Measurements from ENCODE around the gene GABRG3.

DNA sequence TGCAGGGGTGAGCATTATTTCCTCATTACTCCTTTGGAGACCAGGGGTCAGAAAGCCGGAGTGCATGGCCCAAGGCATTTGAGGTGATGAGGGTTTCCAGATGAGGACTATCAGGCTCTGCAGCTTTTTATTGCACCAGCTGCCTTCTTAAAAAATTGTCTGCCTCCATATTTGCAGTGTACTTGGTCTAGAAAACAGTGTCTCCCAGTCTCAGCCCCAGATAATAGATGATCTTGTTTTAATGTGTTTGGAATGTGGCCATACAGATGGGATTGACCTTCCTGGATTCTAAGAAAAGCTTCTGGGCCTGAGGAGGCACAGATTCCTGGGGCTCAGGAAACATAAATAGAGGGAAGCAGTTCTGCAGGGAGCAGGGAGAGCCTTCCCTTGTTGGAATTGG lies 123.3 kb downstream of the GABRG3 start:
- no peak for TF ChIP-seq POLR2AphosphoS5 (IDR thresholded peaks at IDR 0.05; ENCODE audit: low read depth)
- TF ChIP-seq, protein P1, sequence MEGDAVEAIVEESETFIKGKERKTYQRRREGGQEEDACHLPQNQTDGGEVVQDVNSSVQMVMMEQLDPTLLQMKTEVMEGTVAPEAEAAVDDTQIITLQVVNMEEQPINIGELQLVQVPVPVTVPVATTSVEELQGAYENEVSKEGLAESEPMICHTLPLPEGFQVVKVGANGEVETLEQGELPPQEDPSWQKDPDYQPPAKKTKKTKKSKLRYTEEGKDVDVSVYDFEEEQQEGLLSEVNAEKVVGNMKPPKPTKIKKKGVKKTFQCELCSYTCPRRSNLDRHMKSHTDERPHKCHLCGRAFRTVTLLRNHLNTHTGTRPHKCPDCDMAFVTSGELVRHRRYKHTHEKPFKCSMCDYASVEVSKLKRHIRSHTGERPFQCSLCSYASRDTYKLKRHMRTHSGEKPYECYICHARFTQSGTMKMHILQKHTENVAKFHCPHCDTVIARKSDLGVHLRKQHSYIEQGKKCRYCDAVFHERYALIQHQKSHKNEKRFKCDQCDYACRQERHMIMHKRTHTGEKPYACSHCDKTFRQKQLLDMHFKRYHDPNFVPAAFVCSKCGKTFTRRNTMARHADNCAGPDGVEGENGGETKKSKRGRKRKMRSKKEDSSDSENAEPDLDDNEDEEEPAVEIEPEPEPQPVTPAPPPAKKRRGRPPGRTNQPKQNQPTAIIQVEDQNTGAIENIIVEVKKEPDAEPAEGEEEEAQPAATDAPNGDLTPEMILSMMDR (IDR thresholded peaks at IDR 0.05; ENCODE audit: insufficient read depth, low read length) = no peak
- TF ChIP-seq, protein P2, sequence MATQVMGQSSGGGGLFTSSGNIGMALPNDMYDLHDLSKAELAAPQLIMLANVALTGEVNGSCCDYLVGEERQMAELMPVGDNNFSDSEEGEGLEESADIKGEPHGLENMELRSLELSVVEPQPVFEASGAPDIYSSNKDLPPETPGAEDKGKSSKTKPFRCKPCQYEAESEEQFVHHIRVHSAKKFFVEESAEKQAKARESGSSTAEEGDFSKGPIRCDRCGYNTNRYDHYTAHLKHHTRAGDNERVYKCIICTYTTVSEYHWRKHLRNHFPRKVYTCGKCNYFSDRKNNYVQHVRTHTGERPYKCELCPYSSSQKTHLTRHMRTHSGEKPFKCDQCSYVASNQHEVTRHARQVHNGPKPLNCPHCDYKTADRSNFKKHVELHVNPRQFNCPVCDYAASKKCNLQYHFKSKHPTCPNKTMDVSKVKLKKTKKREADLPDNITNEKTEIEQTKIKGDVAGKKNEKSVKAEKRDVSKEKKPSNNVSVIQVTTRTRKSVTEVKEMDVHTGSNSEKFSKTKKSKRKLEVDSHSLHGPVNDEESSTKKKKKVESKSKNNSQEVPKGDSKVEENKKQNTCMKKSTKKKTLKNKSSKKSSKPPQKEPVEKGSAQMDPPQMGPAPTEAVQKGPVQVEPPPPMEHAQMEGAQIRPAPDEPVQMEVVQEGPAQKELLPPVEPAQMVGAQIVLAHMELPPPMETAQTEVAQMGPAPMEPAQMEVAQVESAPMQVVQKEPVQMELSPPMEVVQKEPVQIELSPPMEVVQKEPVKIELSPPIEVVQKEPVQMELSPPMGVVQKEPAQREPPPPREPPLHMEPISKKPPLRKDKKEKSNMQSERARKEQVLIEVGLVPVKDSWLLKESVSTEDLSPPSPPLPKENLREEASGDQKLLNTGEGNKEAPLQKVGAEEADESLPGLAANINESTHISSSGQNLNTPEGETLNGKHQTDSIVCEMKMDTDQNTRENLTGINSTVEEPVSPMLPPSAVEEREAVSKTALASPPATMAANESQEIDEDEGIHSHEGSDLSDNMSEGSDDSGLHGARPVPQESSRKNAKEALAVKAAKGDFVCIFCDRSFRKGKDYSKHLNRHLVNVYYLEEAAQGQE (IDR thresholded peaks at IDR 0.05; ENCODE audit: insufficient replicate concordance, low read depth) = no peak
- no peak for TF ChIP-seq SPI1 (IDR thresholded peaks at IDR 0.05; ENCODE audit: borderline replicate concordance, low read depth)

All from HL-60 (cell line).